Endothelial cell of umbilical vein (primary cell): ENCODE data around the gene GIMAP2. TPM values are rescaled to one million over a fixed set of nuclear protein-coding genes. Genes with fewer than 3 reads are reported as not detected.

Experiments used
- BruUV-seq: library from RNA; stranded (reverse); fragments of 400-500 nt; replicated peaks from 2 replicates; lab custom pipeline; 2021; lab: Mats Ljungman, UMichigan
- CTCF ChIA-PET: fragments of 300-600, 350-600 bp; sonication (Branson Sonifier 250); formaldehyde crosslinking; loops from one replicate; lab custom pipeline; 2021; ENCODE audit warnings: antibody characterized with exemption, inconsistent platforms; lab: Charles Lee
- POLR2A ChIA-PET: fragments of 300-600, 350-600 bp; sonication (Branson Sonifier 250); formaldehyde crosslinking; loops from one replicate; lab custom pipeline; 2021; ENCODE audit warnings: antibody characterized with exemption, inconsistent platforms; lab: Charles Lee
- DNase-seq: peaks from one replicate; pipeline ENCODE4 v3.0.0-alpha.2; 2011; ENCODE audit warnings: low read depth, low spot score
- FAIRE-seq: peaks from 2 replicates; lab custom pipeline; 2011; peaks lifted over from hg19 to GRCh38; lab: Jason Lieb, UNC
- H2AFZ ChIP-seq: 2 replicates; pipeline ENCODE4 v1.6.0; 2012; ENCODE audit warnings: low read depth, low read length, control low read depth, inconsistent platforms
- H3K27ac ChIP-seq: 2 replicates; pipeline ENCODE4 v1.5.1; 2011; ENCODE audit warnings: low read depth, mild to moderate bottlenecking, control low read depth, low read length, moderate library complexity; ENCODE audit not compliant: insufficient read depth
- H3K27me3 ChIP-seq, 2 experiments: 2 replicates each; pipeline versions ENCODE4 v1.6.0 to v1.6.1; 2011; ENCODE audit warnings: low read length in 2 of 2, mixed read lengths in 1 of 2; ENCODE audit not compliant: control insufficient read depth in 2 of 2, insufficient read depth in 2 of 2
- H3K36me3 ChIP-seq, 2 experiments: 2 replicates in 1 of 2; 3 replicates in 1 of 2; pipeline ENCODE4 v1.5.1; 2011; ENCODE audit warnings: low read length in 2 of 2, mild to moderate bottlenecking in 1 of 2, moderate library complexity in 1 of 2; ENCODE audit not compliant: control insufficient read depth in 2 of 2, insufficient read depth in 2 of 2; ENCODE audit errors: extremely low read depth in 1 of 2
- H3K4me1 ChIP-seq: 3 replicates; pipeline ENCODE4 v1.5.1; 2011; ENCODE audit warnings: mild to moderate bottlenecking, low read length; ENCODE audit not compliant: control insufficient read depth, insufficient read depth; ENCODE audit errors: extremely low read depth
- H3K4me2 ChIP-seq: 2 replicates; pipeline ENCODE4 v1.6.1; 2011; ENCODE audit warnings: low read length, control low read depth, mixed read lengths; ENCODE audit not compliant: insufficient read depth
- H3K4me3 ChIP-seq, 3 experiments: fragments of 200-600 bp in 1 of 3; sonication (generic), shearing (Covaris generic) in 1 of 3; replicated peaks in 1 of 3; 2 replicates each; pipeline ENCODE4 v1.5.1; 2011 to 2016; ENCODE audit warnings: control low read depth in 3 of 3, low read length in 3 of 3, mild to moderate bottlenecking in 2 of 3, inconsistent platforms in 1 of 3, low read depth in 1 of 3, moderate library complexity in 1 of 3; ENCODE audit not compliant: insufficient read depth in 1 of 3
- H3K79me2 ChIP-seq: 2 replicates; pipeline ENCODE4 v1.6.0; 2012; ENCODE audit warnings: low read length, inconsistent platforms; ENCODE audit not compliant: control insufficient read depth, insufficient read depth
- H3K9ac ChIP-seq: replicated peaks from 2 replicates; pipeline ENCODE3; 2011; ENCODE audit warnings: low read length, control low read depth; ENCODE audit not compliant: insufficient read depth; ENCODE audit errors: extremely low read depth
- H3K9me1 ChIP-seq: replicated peaks from 3 replicates; pipeline ENCODE4 v1.6.0; 2011; ENCODE audit warnings: mild to moderate bottlenecking, low read length; ENCODE audit not compliant: control insufficient read depth, insufficient read depth; ENCODE audit errors: extremely low read depth
- H3K9me3 ChIP-seq: replicated peaks from 2 replicates; pipeline ENCODE4 v1.5.1; 2012; ENCODE audit warnings: low read length, inconsistent platforms; ENCODE audit not compliant: control insufficient read depth, insufficient read depth
- H4K20me1 ChIP-seq: replicated peaks from 2 replicates; pipeline ENCODE3; 2011; ENCODE audit warnings: mild to moderate bottlenecking, low read length; ENCODE audit not compliant: control insufficient read depth, insufficient read depth; ENCODE audit errors: extremely low read depth
- EZH2 ChIP-seq: IDR thresholded peaks from 2 replicates; pipeline ENCODE4 v1.6.1; 2012; ENCODE audit warnings: borderline replicate concordance, low read depth, mild to moderate bottlenecking, moderate library complexity, low read length, inconsistent platforms; ENCODE audit not compliant: severe bottlenecking
- JUN ChIP-seq: IDR thresholded peaks from 2 replicates; pipeline ENCODE4 v1.6.1; 2011; ENCODE audit warnings: borderline replicate concordance, low read depth; ENCODE audit not compliant: insufficient read length, insufficient read depth
- MYC ChIP-seq: IDR thresholded peaks from one replicate; pipeline ENCODE4 v1.6.1; 2011; ENCODE audit warnings: mild to moderate bottlenecking, low read depth, low read length
- POLR2A ChIP-seq: IDR thresholded peaks from 2 replicates; pipeline ENCODE4 v1.6.1; 2012; ENCODE audit warnings: low read depth, mild to moderate bottlenecking, control low read depth, low read length
- POLR2AphosphoS5 ChIP-seq: IDR thresholded peaks from 2 replicates; pipeline ENCODE4 v1.6.1; 2012; ENCODE audit warnings: low read depth, mild to moderate bottlenecking, control low read depth, low read length, moderate library complexity; ENCODE audit not compliant: insufficient read depth
- dilution Hi-C: fragments of 300-500 bp; cut with MboI; formaldehyde crosslinking; loops from one replicate; pipeline ENCODE4 v1.15.0; 2019; ENCODE audit warnings: low sequenced_read_pairs; ENCODE audit not compliant: extremely low pct_ligation_motif_present
- intact Hi-C: fragments of 100-400 bp; cut with micrococcal nuclease; formaldehyde crosslinking; loops from one replicate; pipeline ENCODE4 v1.10.0; 2022
- polyA plus RNA-seq, 4 experiments: library from polyadenylated mRNA; depleted of rRNA in 3 of 4; stranded (reverse) in 3 of 4; unstranded in 1 of 4; fragments of >200 nt; gene quantifications; 2 replicates each; pipeline versions ENCODE4 v1.2.1 to v1.2.3, GENCODE V29; 2011 to 2012; ENCODE audit warnings: missing spikeins in 1 of 4
- total RNA-seq: library from RNA; stranded (reverse); gene quantifications from 2 replicates; pipeline ENCODE4 v1.2.3, GENCODE V29; 2021
- TF ChIP-seq, protein P1 (sequence below): IDR thresholded peaks from 2 replicates; pipeline ENCODE4 v1.6.1; 2011; ENCODE audit not compliant: insufficient read depth, insufficient read length
- TF ChIP-seq, protein P2 (sequence below), 2 donors: IDR thresholded peaks; 1 replicate in 1 of 2; 2 replicates in 1 of 2; pipeline ENCODE4 v1.5.1; 2011; ENCODE audit warnings: low read length in 2 of 2, mild to moderate bottlenecking in 2 of 2, moderate library complexity in 2 of 2, control low read depth in 1 of 2, inconsistent platforms in 1 of 2, low read depth in 1 of 2; ENCODE audit not compliant: insufficient read depth in 1 of 2; ENCODE audit errors: extremely low read depth in 1 of 2

GIMAP2 gene
- total and polyA plus RNA-seq, 2 donors (not counting 3 experiments of a cell fraction or from before 2014, with no cell fraction given): 21.3 to 27.9 TPM

- H3K9ac ChIP-seq: no peak overlapping the region
- no peak overlapping the region for H3K4me3 ChIP-seq
- ChIA-PET POLR2A (no interaction called here), CTCF (interaction anchor here (1.4 kb wide), 1 partner anchor 11 kb away, joined by 3 read pairs; no protein-coding TSS in a partner anchor)
- TF ChIP-seq, protein P1, sequence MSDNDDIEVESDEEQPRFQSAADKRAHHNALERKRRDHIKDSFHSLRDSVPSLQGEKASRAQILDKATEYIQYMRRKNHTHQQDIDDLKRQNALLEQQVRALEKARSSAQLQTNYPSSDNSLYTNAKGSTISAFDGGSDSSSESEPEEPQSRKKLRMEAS: no peak
- no peak for TF ChIP-seq POLR2A
- TF ChIP-seq, protein P2, sequence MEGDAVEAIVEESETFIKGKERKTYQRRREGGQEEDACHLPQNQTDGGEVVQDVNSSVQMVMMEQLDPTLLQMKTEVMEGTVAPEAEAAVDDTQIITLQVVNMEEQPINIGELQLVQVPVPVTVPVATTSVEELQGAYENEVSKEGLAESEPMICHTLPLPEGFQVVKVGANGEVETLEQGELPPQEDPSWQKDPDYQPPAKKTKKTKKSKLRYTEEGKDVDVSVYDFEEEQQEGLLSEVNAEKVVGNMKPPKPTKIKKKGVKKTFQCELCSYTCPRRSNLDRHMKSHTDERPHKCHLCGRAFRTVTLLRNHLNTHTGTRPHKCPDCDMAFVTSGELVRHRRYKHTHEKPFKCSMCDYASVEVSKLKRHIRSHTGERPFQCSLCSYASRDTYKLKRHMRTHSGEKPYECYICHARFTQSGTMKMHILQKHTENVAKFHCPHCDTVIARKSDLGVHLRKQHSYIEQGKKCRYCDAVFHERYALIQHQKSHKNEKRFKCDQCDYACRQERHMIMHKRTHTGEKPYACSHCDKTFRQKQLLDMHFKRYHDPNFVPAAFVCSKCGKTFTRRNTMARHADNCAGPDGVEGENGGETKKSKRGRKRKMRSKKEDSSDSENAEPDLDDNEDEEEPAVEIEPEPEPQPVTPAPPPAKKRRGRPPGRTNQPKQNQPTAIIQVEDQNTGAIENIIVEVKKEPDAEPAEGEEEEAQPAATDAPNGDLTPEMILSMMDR (IDR thresholded peaks at IDR 0.05; ENCODE audit: extremely low read depth in 1 of 2, insufficient read depth in 1 of 2, low read depth in 1 of 2, low read length in 2 of 2): no peak
- TF ChIP-seq JUN: no peak
- TF ChIP-seq POLR2AphosphoS5: no peak
- TF ChIP-seq EZH2: no peak
- no peak for TF ChIP-seq MYC
- DNase-seq (no peak), FAIRE-seq (no peak)
- no peaks in the 10 kb centered on the region for H3K9me3 ChIP-seq
- no peaks in the 10 kb centered on the region for H3K79me2 ChIP-seq
- H4K20me1 ChIP-seq: no peaks in the 10 kb centered on the region
- dilution Hi-C loops (no loop called here), intact Hi-C loops (no loop called here)
- BruUV-seq: no TSS peak
- H3K27me3 ChIP-seq: no peaks in the 10 kb centered on the region
- H3K9me1 ChIP-seq: no peaks in the 10 kb centered on the region
- H2AFZ ChIP-seq: no peak overlapping the region
- H3K36me3 ChIP-seq: no peaks in the 10 kb centered on the region
- no peak overlapping the region for H3K4me2 ChIP-seq
- no peak overlapping the region for H3K27ac ChIP-seq
- H3K4me1 ChIP-seq: no peaks in the 10 kb centered on the region
Observed at GRCh38 chr7:150645259-150646020, 40.1 kb upstream of the GIMAP2 start.
